GM13977 (cell line): ENCODE measurements around the gene GIMAP2.
"Not testable (repeated sequence)": the region's sequence is repeated elsewhere in the genome, so short reads cannot be mapped to it uniquely, and the experiment has no call there.

ENCODE experiments used
- DNase-seq: peaks from one replicate; pipeline ENCODE4 v3.0.0; 2012; ENCODE audit warnings: low spot score
- in situ Hi-C: fragments of 300-500 bp; cut with MboI; formaldehyde crosslinking; loops from one replicate; pipeline ENCODE4 v1.12.0; 2022; ENCODE audit warnings: low sequenced_read_pairs, low pct_unique_long_range_greater_than_20kb, mixed read lengths, inconsistent platforms; ENCODE audit not compliant: unreplicated experiment
- TF ChIP-seq, protein P1 (sequence below): IDR thresholded peaks from 2 replicates; pipeline ENCODE4 v1.5.1; 2012; ENCODE audit warnings: mild to moderate bottlenecking, control low read depth; ENCODE audit not compliant: insufficient read depth; ENCODE audit errors: extremely low read depth, missing control alignments

The GIMAP2 gene

DNA sequence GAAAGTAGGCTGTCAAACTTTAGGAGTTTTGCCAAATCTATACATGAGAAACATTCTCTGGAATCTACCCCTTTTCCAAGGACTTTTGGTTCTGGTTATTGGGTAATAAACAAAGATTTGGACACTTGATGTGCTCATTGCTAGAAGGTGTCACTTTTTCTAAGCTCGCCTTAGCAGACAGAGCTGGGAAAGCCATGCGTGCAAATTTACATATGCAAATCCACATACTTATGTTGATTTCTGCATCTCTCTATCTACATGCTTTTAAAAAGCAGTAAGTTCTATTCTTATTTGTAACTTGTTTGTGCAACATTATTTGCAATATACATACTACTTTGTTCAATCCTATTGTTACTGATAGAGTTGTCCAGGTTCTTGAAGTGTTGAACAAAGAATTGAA is 30.8 kb upstream of the GIMAP2 start:
- no peak for DNase-seq
- TF ChIP-seq, protein P1, sequence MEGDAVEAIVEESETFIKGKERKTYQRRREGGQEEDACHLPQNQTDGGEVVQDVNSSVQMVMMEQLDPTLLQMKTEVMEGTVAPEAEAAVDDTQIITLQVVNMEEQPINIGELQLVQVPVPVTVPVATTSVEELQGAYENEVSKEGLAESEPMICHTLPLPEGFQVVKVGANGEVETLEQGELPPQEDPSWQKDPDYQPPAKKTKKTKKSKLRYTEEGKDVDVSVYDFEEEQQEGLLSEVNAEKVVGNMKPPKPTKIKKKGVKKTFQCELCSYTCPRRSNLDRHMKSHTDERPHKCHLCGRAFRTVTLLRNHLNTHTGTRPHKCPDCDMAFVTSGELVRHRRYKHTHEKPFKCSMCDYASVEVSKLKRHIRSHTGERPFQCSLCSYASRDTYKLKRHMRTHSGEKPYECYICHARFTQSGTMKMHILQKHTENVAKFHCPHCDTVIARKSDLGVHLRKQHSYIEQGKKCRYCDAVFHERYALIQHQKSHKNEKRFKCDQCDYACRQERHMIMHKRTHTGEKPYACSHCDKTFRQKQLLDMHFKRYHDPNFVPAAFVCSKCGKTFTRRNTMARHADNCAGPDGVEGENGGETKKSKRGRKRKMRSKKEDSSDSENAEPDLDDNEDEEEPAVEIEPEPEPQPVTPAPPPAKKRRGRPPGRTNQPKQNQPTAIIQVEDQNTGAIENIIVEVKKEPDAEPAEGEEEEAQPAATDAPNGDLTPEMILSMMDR, result no peak
- in situ Hi-C loops, result no loop called here

DNA sequence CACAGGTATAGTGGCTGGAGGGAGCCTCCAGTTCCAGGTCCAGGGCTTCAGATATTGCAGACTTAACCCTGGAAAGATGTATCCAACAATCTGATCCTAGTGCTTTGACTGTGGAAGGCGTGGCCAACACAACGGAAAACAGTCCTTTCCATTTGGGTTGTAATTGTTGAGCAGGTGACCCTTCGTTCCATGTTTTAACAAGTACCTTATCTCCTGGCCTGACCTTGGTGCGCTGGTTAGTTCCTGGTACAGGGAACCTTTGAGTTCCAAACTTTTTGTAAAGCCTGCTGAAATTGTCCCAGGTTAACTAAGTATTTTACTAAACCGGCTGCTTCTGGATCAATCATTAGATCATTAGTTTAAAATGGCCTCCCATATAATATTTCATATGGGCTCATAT is 29.5 kb upstream of the GIMAP2 start:
- no peak for DNase-seq
- TF ChIP-seq, protein P1, result no peak
- in situ Hi-C loops, result no loop called here

DNA sequence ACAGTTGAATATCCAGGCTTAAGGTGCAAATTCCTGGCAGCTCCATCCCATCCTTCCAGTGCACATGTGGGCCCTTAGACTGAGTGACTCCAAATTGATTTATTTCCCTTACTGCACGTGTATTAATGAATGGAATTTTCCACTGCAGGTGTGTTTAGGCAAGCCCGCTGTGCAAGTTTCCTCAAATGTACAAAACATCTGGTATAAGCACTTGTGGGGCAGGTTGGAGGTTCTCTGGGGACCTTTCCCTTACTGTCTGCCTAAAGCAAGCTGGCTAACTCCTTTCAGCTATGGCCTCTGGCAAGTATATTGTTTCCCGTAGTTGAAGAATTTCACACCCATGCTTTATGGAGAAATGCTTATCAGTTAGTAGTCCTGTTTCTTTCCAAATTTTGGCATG is 28.0 kb upstream of the GIMAP2 start:
- TF ChIP-seq, protein P1, result no peak
- no peak for DNase-seq
- in situ Hi-C loops, result no loop called here

DNA sequence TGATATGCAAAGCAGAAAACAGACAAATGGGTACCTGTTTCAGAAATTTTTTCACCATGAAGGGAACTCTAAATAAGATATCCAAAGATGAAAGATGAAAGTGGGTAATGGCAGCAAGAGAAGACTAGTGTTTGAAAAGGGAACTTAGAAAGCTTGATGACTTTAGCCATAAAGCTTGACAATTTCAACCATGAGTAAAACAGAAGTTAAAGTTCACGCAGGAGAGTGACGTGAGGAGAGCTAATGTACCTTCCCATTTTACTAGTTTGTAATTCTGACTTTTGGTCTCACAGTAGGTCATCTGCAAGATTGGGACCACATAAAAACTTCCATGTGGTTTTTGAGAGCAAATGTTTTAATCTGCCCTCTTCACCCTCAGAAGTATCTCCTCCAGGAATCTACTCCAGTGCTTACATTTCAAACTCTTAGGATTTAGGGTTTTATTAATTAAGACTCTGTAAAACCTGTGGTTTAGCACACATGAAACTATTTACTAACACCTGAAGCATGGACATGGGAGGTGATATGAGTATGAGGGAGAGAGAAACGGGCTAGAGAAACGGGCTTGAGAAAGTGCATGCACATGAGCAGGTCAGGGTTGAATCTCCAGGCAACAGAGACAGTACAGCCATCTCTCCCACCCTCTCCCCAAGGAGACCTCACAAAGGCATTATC is 24.4 kb upstream of the GIMAP2 start:
- in situ Hi-C loops, result no loop called here
- no peak for DNase-seq
- TF ChIP-seq, protein P1, result no peak

DNA sequence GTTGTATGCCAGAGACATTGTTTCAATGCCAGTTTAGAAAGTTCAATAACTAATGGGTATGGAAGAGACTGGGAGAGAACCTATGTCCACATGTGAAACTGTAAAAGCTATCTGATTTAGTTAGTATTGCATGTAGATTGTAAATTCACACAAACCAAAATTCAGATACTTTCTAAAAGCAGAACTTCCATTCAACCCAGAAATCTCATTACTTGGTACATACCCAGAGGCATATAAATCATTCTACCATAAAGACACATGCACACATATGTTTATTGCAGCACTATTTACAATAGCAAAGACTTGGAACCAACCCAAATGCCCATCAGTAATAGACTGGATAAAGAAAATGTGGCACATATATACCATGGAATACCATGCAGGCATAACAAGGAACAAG is 22.7 kb upstream of the GIMAP2 start:
- in situ Hi-C loops, result not testable (repeated sequence)

DNA sequence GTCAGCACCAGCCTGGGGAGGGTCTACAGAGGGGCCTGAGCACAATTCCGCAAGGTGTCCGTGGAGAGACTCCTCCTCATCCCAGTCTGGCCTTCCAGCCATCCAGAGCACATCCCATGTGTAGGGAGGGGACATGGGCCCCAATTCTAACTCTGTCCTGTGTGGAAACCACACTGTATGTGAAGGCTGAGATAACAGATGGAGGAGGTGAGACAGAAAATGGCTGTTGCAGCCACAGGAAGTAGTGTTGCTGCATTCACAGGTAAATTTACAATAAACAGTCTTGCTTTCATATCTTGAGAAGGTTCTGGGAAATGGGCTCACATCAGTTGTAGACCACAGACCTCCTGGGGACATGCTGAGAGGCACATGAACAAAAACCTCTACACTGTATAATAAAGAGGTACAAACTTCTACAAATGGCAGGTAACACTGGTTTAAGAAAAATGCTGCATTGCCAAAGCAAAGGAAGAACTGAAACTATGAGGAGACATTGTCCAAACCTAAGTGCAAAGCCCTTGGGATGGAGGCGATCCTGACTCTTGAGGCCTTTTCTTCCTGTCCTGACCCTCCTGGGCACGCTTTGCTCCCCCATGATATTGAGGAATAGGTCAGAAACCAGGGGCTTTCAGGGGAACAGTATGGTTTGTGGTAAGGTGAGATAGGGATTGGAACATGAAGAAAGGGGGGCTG is 21.6 kb upstream of the GIMAP2 start:
- TF ChIP-seq, protein P1, result no peak
- in situ Hi-C loops, result no loop called here
- DNase-seq, result no peak

More for the DNA sequence above, 22.7 kb upstream of the GIMAP2 start:
- not testable (repeated sequence) for DNase-seq

DNA sequence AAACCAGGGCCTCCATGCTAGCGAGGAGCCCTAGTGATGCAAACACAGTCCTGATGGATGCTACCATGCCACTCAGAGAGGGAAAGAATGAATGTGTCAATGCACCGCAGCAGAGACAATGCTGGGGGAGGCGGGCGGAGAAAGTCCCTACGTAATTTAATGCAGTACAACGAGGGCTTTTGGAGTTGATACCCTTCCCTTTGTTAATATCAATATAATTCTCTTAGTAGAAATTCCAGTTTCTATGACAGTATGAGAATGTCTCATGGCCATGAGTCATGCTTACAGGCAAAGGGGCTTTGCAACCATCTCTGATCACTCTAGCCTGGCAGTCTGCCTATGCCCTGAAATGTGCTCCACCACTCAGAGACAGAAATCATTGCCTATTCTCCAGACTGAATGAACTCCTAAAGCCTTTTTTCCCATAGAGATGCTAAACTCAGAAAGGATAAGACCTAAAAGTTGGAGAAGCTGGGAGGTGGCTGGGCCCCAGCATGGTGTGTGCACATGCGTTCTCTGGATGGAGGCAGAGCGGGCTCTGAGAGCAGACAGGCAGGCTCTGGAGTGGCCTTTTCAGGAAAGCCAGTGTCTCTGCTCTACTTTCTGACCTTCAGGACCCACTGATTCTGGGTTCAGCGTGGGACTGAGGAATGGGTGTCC is 20.3 kb upstream of the GIMAP2 start:
- no peak for DNase-seq
- TF ChIP-seq, protein P1, result no peak
- in situ Hi-C loops, result no loop called here
